Measurements from ENCODE around the gene HDAC11.

The HDAC11 gene

GRCh38 chr3:13495921-13496723 lies 16.0 kb downstream of the HDAC11 start:
- TF ChIP-seq SPI1 (IDR thresholded peaks at IDR 0.05; ENCODE audit: borderline replicate concordance, low read depth) (no peak), CTCF (IDR thresholded peaks at IDR 0.05; ENCODE audit: insufficient read depth, low read length) (peak; percentile 95)
- Histone ChIP-seq H3K4me3 (replicated peaks; ENCODE audit: insufficient read depth, low read length) (no peak overlapping the region), H3K27ac (replicated peaks) (no peak overlapping the region), H3K27me3 (ENCODE audit: insufficient read depth, poor library complexity, severe bottlenecking) (no peaks in the 10 kb centered on the region)
- peak in 1 of 2 experiments; percentile 64 for DNase-seq (ENCODE audit: low read depth in 1 of 2, low spot score in 1 of 2)

GRCh38 chr3:13496879-13497278 lies 16.8 kb downstream of the HDAC11 start:
- TF ChIP-seq POLR2AphosphoS5 (IDR thresholded peaks at IDR 0.05; ENCODE audit: low read depth), result no peak
- no peak for TF ChIP-seq GABPA (IDR thresholded peaks at IDR 0.05; ENCODE audit: low read depth)
- TF ChIP-seq REST (IDR thresholded peaks at IDR 0.05; ENCODE audit: insufficient replicate concordance, low read depth), result no peak
- TF ChIP-seq CTCF (IDR thresholded peaks at IDR 0.05; ENCODE audit: insufficient read depth, low read length), result no peak
- H3K4me3 ChIP-seq (replicated peaks; ENCODE audit: insufficient read depth, low read length), result no peak overlapping the region
- H3K27ac ChIP-seq (replicated peaks), result no peak overlapping the region
- DNase-seq (ENCODE audit: low read depth in 1 of 2, low spot score in 1 of 2), result no peak
- H3K27me3 ChIP-seq (ENCODE audit: insufficient read depth, poor library complexity, severe bottlenecking), result no peaks in the 10 kb centered on the region

- no peak for TF ChIP-seq POLR2AphosphoS5 (IDR thresholded peaks at IDR 0.05; ENCODE audit: low read depth)
- TF ChIP-seq REST (IDR thresholded peaks at IDR 0.05; ENCODE audit: insufficient replicate concordance, low read depth), result no peak
- TF ChIP-seq CTCF (IDR thresholded peaks at IDR 0.05; ENCODE audit: insufficient read depth, low read length), result no peak
- TF ChIP-seq GABPA (IDR thresholded peaks at IDR 0.05; ENCODE audit: low read depth), result no peak
- no peak for TF ChIP-seq SPI1 (IDR thresholded peaks at IDR 0.05; ENCODE audit: borderline replicate concordance, low read depth)
- no peak overlapping the region for H3K4me3 ChIP-seq (replicated peaks; ENCODE audit: insufficient read depth, low read length)
- DNase-seq (ENCODE audit: low read depth in 1 of 2, low spot score in 1 of 2), result no peak
- no peak overlapping the region for H3K27ac ChIP-seq (replicated peaks)
- H3K27me3 ChIP-seq (ENCODE audit: insufficient read depth, poor library complexity, severe bottlenecking), result no peaks in the 10 kb centered on the region
These were observed 17.3 kb downstream of the HDAC11 start for GRCh38 chr3:13497386-13497785.

Measured in HL-60 (cell line).